ENCODE measurements around the gene SLC4A3. TPM values are rescaled to one million over a fixed set of nuclear protein-coding genes. Genes with fewer than 3 reads are reported as not detected.

The SLC4A3 gene
- total and polyA plus RNA-seq, 8 donors: 1.4 to 10.2 (median 2.9) TPM

DNA sequence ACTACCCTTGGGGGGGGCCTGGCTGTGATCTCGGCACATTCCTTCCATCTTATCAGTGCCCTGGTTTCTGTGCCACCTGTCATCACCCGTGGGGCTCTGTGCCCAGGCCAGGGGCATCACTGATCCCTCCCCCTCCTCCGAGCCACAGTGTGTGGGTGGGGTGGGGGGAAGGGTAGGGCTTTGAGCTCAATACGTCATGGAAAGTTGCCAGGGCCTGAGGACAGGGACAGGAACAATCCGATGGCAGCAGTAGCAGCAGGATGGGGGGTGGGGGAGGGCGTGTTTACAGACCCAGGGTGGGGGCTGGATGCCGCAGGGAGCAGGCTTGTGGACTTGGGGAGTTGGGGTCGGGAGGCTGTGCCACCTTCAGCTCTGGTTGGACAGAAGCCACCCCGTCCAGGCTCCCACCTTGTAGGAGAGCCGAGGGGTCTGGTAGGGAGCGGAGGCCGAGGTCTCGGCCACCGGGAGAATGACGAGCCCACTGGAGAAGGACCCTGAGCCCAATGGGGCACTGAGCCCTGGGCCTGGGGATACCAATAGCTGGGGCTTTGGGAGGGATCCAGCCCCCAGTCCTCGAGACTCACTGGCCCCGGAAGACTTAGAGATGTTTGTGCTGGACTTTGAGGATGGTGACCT is 3.5 kb downstream of the SLC4A3 start:
- TF ChIP-seq, protein P1, sequence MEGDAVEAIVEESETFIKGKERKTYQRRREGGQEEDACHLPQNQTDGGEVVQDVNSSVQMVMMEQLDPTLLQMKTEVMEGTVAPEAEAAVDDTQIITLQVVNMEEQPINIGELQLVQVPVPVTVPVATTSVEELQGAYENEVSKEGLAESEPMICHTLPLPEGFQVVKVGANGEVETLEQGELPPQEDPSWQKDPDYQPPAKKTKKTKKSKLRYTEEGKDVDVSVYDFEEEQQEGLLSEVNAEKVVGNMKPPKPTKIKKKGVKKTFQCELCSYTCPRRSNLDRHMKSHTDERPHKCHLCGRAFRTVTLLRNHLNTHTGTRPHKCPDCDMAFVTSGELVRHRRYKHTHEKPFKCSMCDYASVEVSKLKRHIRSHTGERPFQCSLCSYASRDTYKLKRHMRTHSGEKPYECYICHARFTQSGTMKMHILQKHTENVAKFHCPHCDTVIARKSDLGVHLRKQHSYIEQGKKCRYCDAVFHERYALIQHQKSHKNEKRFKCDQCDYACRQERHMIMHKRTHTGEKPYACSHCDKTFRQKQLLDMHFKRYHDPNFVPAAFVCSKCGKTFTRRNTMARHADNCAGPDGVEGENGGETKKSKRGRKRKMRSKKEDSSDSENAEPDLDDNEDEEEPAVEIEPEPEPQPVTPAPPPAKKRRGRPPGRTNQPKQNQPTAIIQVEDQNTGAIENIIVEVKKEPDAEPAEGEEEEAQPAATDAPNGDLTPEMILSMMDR (IDR thresholded peaks at IDR 0.05): no peak
- FAIRE-seq (no peak), DNase-seq (no peak), ATAC-seq (no peak)
- no peaks in the 10 kb centered on the region for H3K4me1 ChIP-seq
- no peaks in the 10 kb centered on the region for H3K9me3 ChIP-seq
- WGBS, 2 donors: 74 to 78% methylated on average over 15 to 17 of the region's 17 CpGs
- intact Hi-C loops (cut with DNase I): loop anchor here in 1 of 3 donors (5.0 kb wide), 1 partner anchor 84 kb away; no protein-coding TSS in a partner anchor
- H3K27ac ChIP-seq: no peak overlapping the region
- H3K27me3 ChIP-seq: no peaks in the 10 kb centered on the region
- H3K36me3 ChIP-seq: no peaks in the 10 kb centered on the region
- H3K4me3 ChIP-seq: no peak overlapping the region

DNA sequence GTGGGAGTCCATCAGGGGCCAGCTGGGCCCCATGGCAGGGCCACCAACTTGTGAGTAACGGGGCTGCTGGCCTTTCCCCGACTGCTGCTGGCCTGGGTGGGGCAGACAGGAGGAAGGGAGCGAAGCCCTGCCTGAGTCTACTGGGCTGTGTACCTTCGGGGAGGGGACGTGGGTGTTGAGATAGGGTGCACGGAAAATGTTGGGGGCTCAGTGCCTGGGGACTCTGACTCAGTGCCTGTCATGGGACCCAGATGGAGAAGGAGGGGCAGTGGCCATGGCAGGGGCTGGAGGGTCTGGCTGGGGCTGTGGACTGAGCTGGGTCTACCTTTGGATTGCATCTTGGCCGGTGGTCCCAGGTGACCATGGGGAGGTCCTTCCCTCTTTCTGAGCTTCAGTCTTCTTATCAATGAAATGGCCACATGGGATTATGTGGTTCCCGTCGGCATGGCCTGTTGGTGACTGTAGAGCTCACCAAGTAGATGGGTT is 4.0 kb downstream of the SLC4A3 start:
- H3K27me3 ChIP-seq: no peaks in the 10 kb centered on the region
- H3K9me3 ChIP-seq: no peaks in the 10 kb centered on the region
- no peak for ATAC-seq
- TF ChIP-seq, protein P1 (IDR thresholded peaks at IDR 0.05): no peak
- no peaks in the 10 kb centered on the region for H3K36me3 ChIP-seq
- H3K4me3 ChIP-seq: no peak overlapping the region
- no peak for FAIRE-seq
- WGBS, 2 donors: 87 to 91% methylated on average over 9 of the region's 9 CpGs
- no peaks in the 10 kb centered on the region for H3K4me1 ChIP-seq
- H3K27ac ChIP-seq: no peak overlapping the region
- intact Hi-C loops (cut with DNase I): loop anchor here in 1 of 3 donors (5.0 kb wide), 1 partner anchor 84 kb away; no protein-coding TSS in a partner anchor
- no peak for DNase-seq

GRCh38 chr2:219631904-219632759 is 4.7 kb downstream of the SLC4A3 start:
- intact Hi-C loops (cut with DNase I): loop anchor here in 1 of 3 donors (5.0 kb wide), 1 partner anchor 85 kb away; no protein-coding TSS in a partner anchor
- H3K27me3 ChIP-seq: no peaks in the 10 kb centered on the region
- H3K36me3 ChIP-seq: no peaks in the 10 kb centered on the region
- WGBS, 2 donors: 84 to 85% methylated on average over 33 to 34 of the region's 34 CpGs
- TF ChIP-seq, protein P1 (IDR thresholded peaks at IDR 0.05): no peak
- no peaks in the 10 kb centered on the region for H3K9me3 ChIP-seq
- ATAC-seq (no peak), FAIRE-seq (no peak), DNase-seq (peak in 1 of 6 donors; percentile 75)
- no peak overlapping the region for H3K4me3 ChIP-seq
- H3K4me1 ChIP-seq: no peaks in the 10 kb centered on the region
- H3K27ac ChIP-seq: no peak overlapping the region

GRCh38 chr2:219632760-219633105 is 5.3 kb downstream of the SLC4A3 start:
- Histone ChIP-seq H3K27me3 (no peaks in the 10 kb centered on the region), H3K9me3 (no peaks in the 10 kb centered on the region), H3K36me3 (no peaks in the 10 kb centered on the region), H3K4me1 (no peaks in the 10 kb centered on the region), H3K4me3 (no peak overlapping the region), H3K27ac (no peak overlapping the region)
- FAIRE-seq: no peak
- 80 to 88% methylated on average over 8 of the region's 8 CpGs for WGBS, 2 donors
- intact Hi-C loops (cut with DNase I): loop anchor here in 1 of 3 donors (5.0 kb wide), 1 partner anchor 85 kb away; no protein-coding TSS in a partner anchor
- TF ChIP-seq, protein P1 (IDR thresholded peaks at IDR 0.05): no peak
- ATAC-seq: no peak
- no peak for DNase-seq
